Lung (tissue), 12 donors: ENCODE data around the gene PDE3B. TPM values are rescaled to one million over a fixed set of nuclear protein-coding genes. Genes with fewer than 3 reads are reported as not detected.
"Not testable (repeated sequence)": the region's sequence is repeated elsewhere in the genome, so short reads cannot be mapped to it uniquely, and the experiment has no call there.

Source experiments
- ATAC-seq: fragments of 200-7000 bp; cut with Tn5 transposase; one replicate; pipeline ENCODE4 v1.9.1; 2020; ENCODE audit warnings: moderate number of reproducible peaks; ENCODE audit not compliant: insufficient read depth, low FRiP score
- DNase-seq, 3 donors: peaks; one replicate each; pipeline ENCODE4 v3.0.0-alpha.2; 2013 to 2017
- H3K27ac ChIP-seq, 2 donors: one replicate each; pipeline ENCODE4 v1.5.1; 2013; ENCODE audit warnings: mild to moderate bottlenecking in 2 of 2, moderate library complexity in 2 of 2, control low read depth in 1 of 2, inconsistent platforms in 1 of 2, low read depth in 1 of 2, low read length in 1 of 2
- H3K27me3 ChIP-seq, 3 donors: one replicate each; pipeline ENCODE4 v1.5.1; 2013; ENCODE audit warnings: low read length in 2 of 3; ENCODE audit not compliant: control insufficient read depth in 3 of 3, insufficient read depth in 3 of 3
- H3K36me3 ChIP-seq, 4 donors: one replicate each; pipeline ENCODE4 v1.5.1; 2013; ENCODE audit warnings: low read length in 4 of 4, mild to moderate bottlenecking in 1 of 4, moderate library complexity in 1 of 4; ENCODE audit not compliant: control insufficient read depth in 4 of 4, insufficient read depth in 4 of 4
- H3K4me1 ChIP-seq, 5 donors: one replicate each; pipeline ENCODE4 v1.5.1; 2013; ENCODE audit warnings: low read length in 5 of 5, mild to moderate bottlenecking in 2 of 5, moderate library complexity in 1 of 5; ENCODE audit not compliant: control insufficient read depth in 5 of 5, insufficient read depth in 5 of 5
- H3K4me3 ChIP-seq: one replicate; pipeline ENCODE4 v1.5.1; 2013; ENCODE audit warnings: mild to moderate bottlenecking, control low read depth, moderate library complexity
- H3K9ac ChIP-seq, 2 donors: one replicate each; pipeline ENCODE4 v1.5.1; 2013; ENCODE audit warnings: low read length in 2 of 2, control low read depth in 1 of 2; ENCODE audit not compliant: insufficient read depth in 1 of 2
- H3K9me3 ChIP-seq, 4 donors: one replicate each; pipeline ENCODE4 v1.5.1; 2013; ENCODE audit warnings: low read length in 3 of 4, mild to moderate bottlenecking in 1 of 4, moderate library complexity in 1 of 4; ENCODE audit not compliant: control insufficient read depth in 4 of 4, insufficient read depth in 3 of 4
- CTCF ChIP-seq: IDR thresholded peaks from 2 replicates; pipeline ENCODE4 v1.5.1; 2012; ENCODE audit warnings: mild to moderate bottlenecking; ENCODE audit errors: control extremely low read depth, extremely low read depth
- WGBS, 2 donors: extraction: QIAGEN DNeasy Blood & Tissue Kit; methylation state at CpG; one replicate each; pipeline ENCODE4 v1.1.7; 2013; 5-methylcytosine and 5-hydroxymethylcytosine counted together
- polyA plus RNA-seq, 2 donors: library from polyadenylated mRNA; stranded (reverse); fragments of 200-250 nt; gene quantifications; one replicate each; pipeline ENCODE4 v1.2.1, GENCODE V29; 2013
- total RNA-seq, 2 donors: library from RNA; depleted of rRNA in 1 of 2; stranded (reverse); fragments of >200 nt in 1 of 2; gene quantifications; one replicate each; pipeline ENCODE4 v1.2.1, GENCODE V29; 2014 to 2021
- donor health status: control.
- donor health status: control.
- donor health status: Bipolar disorder and iron deficiency.
- donor health status: healthy.
- donor health status: DM: yes; HTN: yes; CAD: no.

The PDE3B gene
- total and polyA plus RNA-seq, 4 donors, result 3.3 to 79.2 (median 11.5) TPM

GRCh38 chr11:14679662-14680061 lies 36.1 kb downstream of the PDE3B start:
- no peak for DNase-seq
- no peak overlapping the region for H3K9ac ChIP-seq
- H3K4me3 ChIP-seq, result no peak overlapping the region
- no peak overlapping the region for H3K27ac ChIP-seq
- TF ChIP-seq CTCF, result no peak
- H3K36me3 ChIP-seq, result peaks cover 0 to 2% (median 0%) of the 10 kb centered on the region in 4 donors
- no peak for ATAC-seq
- 95 to 100% methylated on average over 3 of the region's 3 CpGs for WGBS, 2 donors
- no peaks in the 10 kb centered on the region for H3K9me3 ChIP-seq
- no peaks in the 10 kb centered on the region for H3K27me3 ChIP-seq
- H3K4me1 ChIP-seq, result peaks cover 0 to 2% (median 0%) of the 10 kb centered on the region in 5 donors

- H3K9me3 ChIP-seq, DNase-seq, H3K4me3 ChIP-seq, H3K27ac ChIP-seq, H3K9ac ChIP-seq, H3K27me3 ChIP-seq, H3K36me3 ChIP-seq, ATAC-seq, H3K4me1 ChIP-seq: not testable (repeated sequence)
- 85 to 86% methylated on average over 6 of the region's 6 CpGs for WGBS, 2 donors
Measured at GRCh38 chr11:14684234-14684915, 40.8 kb downstream of the PDE3B start.

GRCh38 chr11:14687456-14687855 lies 43.9 kb downstream of the PDE3B start:
- Histone ChIP-seq H3K9ac (no peak overlapping the region), H3K4me1 (no peaks in the 10 kb centered on the region), H3K9me3 (no peaks in the 10 kb centered on the region), H3K27ac (no peak overlapping the region), H3K27me3 (no peaks in the 10 kb centered on the region), H3K36me3 (peaks cover 0 to 3% (median 0%) of the 10 kb centered on the region in 4 donors), H3K4me3 (no peak overlapping the region)
- DNase-seq, result no peak
- no peak for TF ChIP-seq CTCF
- no peak for ATAC-seq

- TF ChIP-seq CTCF, result no peak
- Histone ChIP-seq H3K27ac (no peak overlapping the region), H3K9ac (no peak overlapping the region), H3K27me3 (no peaks in the 10 kb centered on the region), H3K36me3 (peaks cover 0 to 7% (median 0%) of the 10 kb centered on the region in 4 donors), H3K9me3 (peaks cover 0 to under 1% (median 0%) of the 10 kb centered on the region in 4 donors), H3K4me3 (no peak overlapping the region), H3K4me1 (no peaks in the 10 kb centered on the region)
- DNase-seq (peak in 2 of 3 donors; percentile 58 to 63), ATAC-seq (no peak)
- 57 to 79% methylated on average over 2 of the region's 2 CpGs for WGBS, 2 donors
Measured at GRCh38 chr11:14687943-14688627, 44.5 kb downstream of the PDE3B start.

GRCh38 chr11:14695656-14696055 lies 52.1 kb downstream of the PDE3B start:
- not testable (repeated sequence) for H3K27ac ChIP-seq, H3K9ac ChIP-seq, H3K4me1 ChIP-seq, H3K27me3 ChIP-seq, H3K36me3 ChIP-seq, H3K9me3 ChIP-seq, DNase-seq, H3K4me3 ChIP-seq, ATAC-seq
- WGBS, 2 donors, result 95 to 100% methylated on average over 2 of the region's 2 CpGs
